ENCODE results near the gene PARP11.

Gene PARP11

GRCh38 chr12:3759878-3760277 lies 113.3 kb downstream of the PARP11 start:
- no peak for DNase-seq

Data from activated gamma-delta T cell treated with Interleukin-2 at 50 U/mL for 16 hours (primary cell).